ENCODE results near the gene UPK2. TPM values are rescaled to one million over a fixed set of nuclear protein-coding genes. Genes with fewer than 3 reads are reported as not detected.

UPK2 gene
- polyA plus RNA-seq, 1 of the 3 experiments (the other 2 are of a cell fraction): 0.15 TPM

- no peaks in the 10 kb centered on the region for H3F3A ChIP-seq (replicated peaks; ENCODE audit: insufficient read depth)
- H3K9me2 ChIP-seq: no peaks in the 10 kb centered on the region
- POLR2A ChIA-PET: no interaction called here
- H3K36me3 ChIP-seq (replicated peaks in 1 of 2; ENCODE audit: control insufficient read depth in 1 of 2, insufficient read depth in 2 of 2, low read length in 1 of 2): no peaks in the 10 kb centered on the region
- TF ChIP-seq, protein P1, sequence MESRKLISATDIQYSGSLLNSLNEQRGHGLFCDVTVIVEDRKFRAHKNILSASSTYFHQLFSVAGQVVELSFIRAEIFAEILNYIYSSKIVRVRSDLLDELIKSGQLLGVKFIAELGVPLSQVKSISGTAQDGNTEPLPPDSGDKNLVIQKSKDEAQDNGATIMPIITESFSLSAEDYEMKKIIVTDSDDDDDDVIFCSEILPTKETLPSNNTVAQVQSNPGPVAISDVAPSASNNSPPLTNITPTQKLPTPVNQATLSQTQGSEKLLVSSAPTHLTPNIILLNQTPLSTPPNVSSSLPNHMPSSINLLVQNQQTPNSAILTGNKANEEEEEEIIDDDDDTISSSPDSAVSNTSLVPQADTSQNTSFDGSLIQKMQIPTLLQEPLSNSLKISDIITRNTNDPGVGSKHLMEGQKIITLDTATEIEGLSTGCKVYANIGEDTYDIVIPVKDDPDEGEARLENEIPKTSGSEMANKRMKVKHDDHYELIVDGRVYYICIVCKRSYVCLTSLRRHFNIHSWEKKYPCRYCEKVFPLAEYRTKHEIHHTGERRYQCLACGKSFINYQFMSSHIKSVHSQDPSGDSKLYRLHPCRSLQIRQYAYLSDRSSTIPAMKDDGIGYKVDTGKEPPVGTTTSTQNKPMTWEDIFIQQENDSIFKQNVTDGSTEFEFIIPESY (IDR thresholded peaks at IDR 0.05; ENCODE audit: borderline replicate concordance, low read depth): no peak
- TF ChIP-seq JUND (IDR thresholded peaks at IDR 0.05): no peak
- no peak for TF ChIP-seq YY1 (IDR thresholded peaks at IDR 0.05; ENCODE audit: low read depth)
- no peak for TF ChIP-seq POLR2AphosphoS5 (IDR thresholded peaks at IDR 0.05; ENCODE audit: low read depth, low read length)
- TF ChIP-seq, protein P2, sequence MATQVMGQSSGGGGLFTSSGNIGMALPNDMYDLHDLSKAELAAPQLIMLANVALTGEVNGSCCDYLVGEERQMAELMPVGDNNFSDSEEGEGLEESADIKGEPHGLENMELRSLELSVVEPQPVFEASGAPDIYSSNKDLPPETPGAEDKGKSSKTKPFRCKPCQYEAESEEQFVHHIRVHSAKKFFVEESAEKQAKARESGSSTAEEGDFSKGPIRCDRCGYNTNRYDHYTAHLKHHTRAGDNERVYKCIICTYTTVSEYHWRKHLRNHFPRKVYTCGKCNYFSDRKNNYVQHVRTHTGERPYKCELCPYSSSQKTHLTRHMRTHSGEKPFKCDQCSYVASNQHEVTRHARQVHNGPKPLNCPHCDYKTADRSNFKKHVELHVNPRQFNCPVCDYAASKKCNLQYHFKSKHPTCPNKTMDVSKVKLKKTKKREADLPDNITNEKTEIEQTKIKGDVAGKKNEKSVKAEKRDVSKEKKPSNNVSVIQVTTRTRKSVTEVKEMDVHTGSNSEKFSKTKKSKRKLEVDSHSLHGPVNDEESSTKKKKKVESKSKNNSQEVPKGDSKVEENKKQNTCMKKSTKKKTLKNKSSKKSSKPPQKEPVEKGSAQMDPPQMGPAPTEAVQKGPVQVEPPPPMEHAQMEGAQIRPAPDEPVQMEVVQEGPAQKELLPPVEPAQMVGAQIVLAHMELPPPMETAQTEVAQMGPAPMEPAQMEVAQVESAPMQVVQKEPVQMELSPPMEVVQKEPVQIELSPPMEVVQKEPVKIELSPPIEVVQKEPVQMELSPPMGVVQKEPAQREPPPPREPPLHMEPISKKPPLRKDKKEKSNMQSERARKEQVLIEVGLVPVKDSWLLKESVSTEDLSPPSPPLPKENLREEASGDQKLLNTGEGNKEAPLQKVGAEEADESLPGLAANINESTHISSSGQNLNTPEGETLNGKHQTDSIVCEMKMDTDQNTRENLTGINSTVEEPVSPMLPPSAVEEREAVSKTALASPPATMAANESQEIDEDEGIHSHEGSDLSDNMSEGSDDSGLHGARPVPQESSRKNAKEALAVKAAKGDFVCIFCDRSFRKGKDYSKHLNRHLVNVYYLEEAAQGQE (IDR thresholded peaks at IDR 0.05; ENCODE audit: low read depth, low read length): no peak
- no peak for TF ChIP-seq GABPA (IDR thresholded peaks at IDR 0.05; ENCODE audit: low read depth)
- TF ChIP-seq MXI1 (IDR thresholded peaks at IDR 0.05; ENCODE audit: low read depth, low read length): no peak
- TF ChIP-seq ELF1 (IDR thresholded peaks at IDR 0.05): no peak
- TF ChIP-seq, protein P3, sequence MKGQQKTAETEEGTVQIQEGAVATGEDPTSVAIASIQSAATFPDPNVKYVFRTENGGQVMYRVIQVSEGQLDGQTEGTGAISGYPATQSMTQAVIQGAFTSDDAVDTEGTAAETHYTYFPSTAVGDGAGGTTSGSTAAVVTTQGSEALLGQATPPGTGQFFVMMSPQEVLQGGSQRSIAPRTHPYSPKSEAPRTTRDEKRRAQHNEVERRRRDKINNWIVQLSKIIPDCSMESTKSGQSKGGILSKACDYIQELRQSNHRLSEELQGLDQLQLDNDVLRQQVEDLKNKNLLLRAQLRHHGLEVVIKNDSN (IDR thresholded peaks at IDR 0.05; ENCODE audit: borderline replicate concordance, low read depth): no peak
- TF ChIP-seq RAD21 (IDR thresholded peaks at IDR 0.05; ENCODE audit: low read length): no peak
- no peak for TF ChIP-seq GATA2 (CRISPR knock-in tag; IDR thresholded peaks at IDR 0.05)
- TF ChIP-seq EZH2phosphoT487 (IDR thresholded peaks at IDR 0.05; ENCODE audit: borderline replicate concordance, low read depth): no peak
- DNase-seq: no peak
- H3K4me2 ChIP-seq: no peak overlapping the region
- no peak overlapping the region for H3K9ac ChIP-seq
- no peaks in the 10 kb centered on the region for H3K9me3 ChIP-seq
- H2AFZ ChIP-seq (ENCODE audit: low read depth): no peak overlapping the region
- CTCF ChIA-PET: interaction anchor here (0.9 to 2.0 kb wide), 4 partner anchors 9 to 258 kb away, joined by 3 to 11 read pairs (median 4); partner anchors contain the start of gene UPK2
- no peak overlapping the region for H3K27ac ChIP-seq (ENCODE audit: low read depth in 2 of 2, low read length in 1 of 2)
- H3K79me2 ChIP-seq (ENCODE audit: insufficient read depth): no peaks in the 10 kb centered on the region
- no peak overlapping the region for H3K4me3 ChIP-seq (ENCODE audit: low read depth in 2 of 2, low read length in 1 of 2)
- H3K4me1 ChIP-seq (ENCODE audit: control insufficient read depth in 1 of 2, insufficient read depth in 2 of 2, low read depth in 1 of 2, low read length in 1 of 2): no peaks in the 10 kb centered on the region
- 0 out of 2 replicates have a peak, but pooled peaks cover 11% of the 10 kb centered on the region for H3K27me3 ChIP-seq (ENCODE audit: insufficient read depth)
- 90% methylated on average over 3 of the region's 3 CpGs for WGBS (ENCODE audit: low lambda C conversion rate)
- H4K20me1 ChIP-seq (ENCODE audit: insufficient read depth): no peaks in the 10 kb centered on the region
Measured at GRCh38 chr11:118948000-118948399, 8.1 kb upstream of the UPK2 start.
